Endothelial cell of umbilical vein (primary cell): ENCODE data around the gene STK16. TPM values are rescaled to one million over a fixed set of nuclear protein-coding genes. Genes with fewer than 3 reads are reported as not detected.

Experiments used
- BruUV-seq: library from RNA; stranded (reverse); fragments of 400-500 nt; replicated peaks from 2 replicates; lab custom pipeline; 2021; lab: Mats Ljungman, UMichigan
- CTCF ChIA-PET: fragments of 300-600, 350-600 bp; sonication (Branson Sonifier 250); formaldehyde crosslinking; loops from one replicate; lab custom pipeline; 2021; ENCODE audit warnings: antibody characterized with exemption, inconsistent platforms; lab: Charles Lee
- POLR2A ChIA-PET: fragments of 300-600, 350-600 bp; sonication (Branson Sonifier 250); formaldehyde crosslinking; loops from one replicate; lab custom pipeline; 2021; ENCODE audit warnings: antibody characterized with exemption, inconsistent platforms; lab: Charles Lee
- DNase-seq: peaks from one replicate; pipeline ENCODE4 v3.0.0-alpha.2; 2011; ENCODE audit warnings: low read depth, low spot score
- FAIRE-seq: peaks from 2 replicates; lab custom pipeline; 2011; peaks lifted over from hg19 to GRCh38; lab: Jason Lieb, UNC
- H2AFZ ChIP-seq: 2 replicates; pipeline ENCODE4 v1.6.0; 2012; ENCODE audit warnings: low read depth, low read length, control low read depth, inconsistent platforms
- H3K27ac ChIP-seq: 2 replicates; pipeline ENCODE4 v1.5.1; 2011; ENCODE audit warnings: low read depth, mild to moderate bottlenecking, control low read depth, low read length, moderate library complexity; ENCODE audit not compliant: insufficient read depth
- H3K27me3 ChIP-seq, 2 experiments: 2 replicates each; pipeline versions ENCODE4 v1.6.0 to v1.6.1; 2011; ENCODE audit warnings: low read length in 2 of 2, mixed read lengths in 1 of 2; ENCODE audit not compliant: control insufficient read depth in 2 of 2, insufficient read depth in 2 of 2
- H3K36me3 ChIP-seq, 2 experiments: 2 replicates in 1 of 2; 3 replicates in 1 of 2; pipeline ENCODE4 v1.5.1; 2011; ENCODE audit warnings: low read length in 2 of 2, mild to moderate bottlenecking in 1 of 2, moderate library complexity in 1 of 2; ENCODE audit not compliant: control insufficient read depth in 2 of 2, insufficient read depth in 2 of 2; ENCODE audit errors: extremely low read depth in 1 of 2
- H3K4me1 ChIP-seq: 3 replicates; pipeline ENCODE4 v1.5.1; 2011; ENCODE audit warnings: mild to moderate bottlenecking, low read length; ENCODE audit not compliant: control insufficient read depth, insufficient read depth; ENCODE audit errors: extremely low read depth
- H3K4me2 ChIP-seq: 2 replicates; pipeline ENCODE4 v1.6.1; 2011; ENCODE audit warnings: low read length, control low read depth, mixed read lengths; ENCODE audit not compliant: insufficient read depth
- H3K4me3 ChIP-seq, 3 experiments: fragments of 200-600 bp in 1 of 3; sonication (generic), shearing (Covaris generic) in 1 of 3; replicated peaks in 1 of 3; 2 replicates each; pipeline ENCODE4 v1.5.1; 2011 to 2016; ENCODE audit warnings: control low read depth in 3 of 3, low read length in 3 of 3, mild to moderate bottlenecking in 2 of 3, inconsistent platforms in 1 of 3, low read depth in 1 of 3, moderate library complexity in 1 of 3; ENCODE audit not compliant: insufficient read depth in 1 of 3
- H3K79me2 ChIP-seq: 2 replicates; pipeline ENCODE4 v1.6.0; 2012; ENCODE audit warnings: low read length, inconsistent platforms; ENCODE audit not compliant: control insufficient read depth, insufficient read depth
- H3K9ac ChIP-seq: replicated peaks from 2 replicates; pipeline ENCODE3; 2011; ENCODE audit warnings: low read length, control low read depth; ENCODE audit not compliant: insufficient read depth; ENCODE audit errors: extremely low read depth
- H3K9me1 ChIP-seq: replicated peaks from 3 replicates; pipeline ENCODE4 v1.6.0; 2011; ENCODE audit warnings: mild to moderate bottlenecking, low read length; ENCODE audit not compliant: control insufficient read depth, insufficient read depth; ENCODE audit errors: extremely low read depth
- H3K9me3 ChIP-seq: replicated peaks from 2 replicates; pipeline ENCODE4 v1.5.1; 2012; ENCODE audit warnings: low read length, inconsistent platforms; ENCODE audit not compliant: control insufficient read depth, insufficient read depth
- H4K20me1 ChIP-seq: replicated peaks from 2 replicates; pipeline ENCODE3; 2011; ENCODE audit warnings: mild to moderate bottlenecking, low read length; ENCODE audit not compliant: control insufficient read depth, insufficient read depth; ENCODE audit errors: extremely low read depth
- EZH2 ChIP-seq: IDR thresholded peaks from 2 replicates; pipeline ENCODE4 v1.6.1; 2012; ENCODE audit warnings: borderline replicate concordance, low read depth, mild to moderate bottlenecking, moderate library complexity, low read length, inconsistent platforms; ENCODE audit not compliant: severe bottlenecking
- FOS ChIP-seq: IDR thresholded peaks from 2 replicates; pipeline ENCODE4 v1.6.1; 2011; ENCODE audit warnings: mild to moderate bottlenecking, low read length, moderate library complexity, borderline replicate concordance; ENCODE audit not compliant: insufficient read depth
- GATA2 ChIP-seq: IDR thresholded peaks from 2 replicates; pipeline ENCODE4 v1.7.0; 2011; ENCODE audit warnings: low read depth, mild to moderate bottlenecking, moderate library complexity, mixed read lengths, low read length; ENCODE audit not compliant: insufficient read length, insufficient read depth
- JUN ChIP-seq: IDR thresholded peaks from 2 replicates; pipeline ENCODE4 v1.6.1; 2011; ENCODE audit warnings: borderline replicate concordance, low read depth; ENCODE audit not compliant: insufficient read length, insufficient read depth
- MAX ChIP-seq: IDR thresholded peaks from 2 replicates; pipeline ENCODE4 v1.6.1; 2011; ENCODE audit not compliant: insufficient read depth, insufficient read length
- MYC ChIP-seq: IDR thresholded peaks from one replicate; pipeline ENCODE4 v1.6.1; 2011; ENCODE audit warnings: mild to moderate bottlenecking, low read depth, low read length
- POLR2A ChIP-seq: IDR thresholded peaks from 2 replicates; pipeline ENCODE4 v1.6.1; 2012; ENCODE audit warnings: low read depth, mild to moderate bottlenecking, control low read depth, low read length
- POLR2AphosphoS5 ChIP-seq: IDR thresholded peaks from 2 replicates; pipeline ENCODE4 v1.6.1; 2012; ENCODE audit warnings: low read depth, mild to moderate bottlenecking, control low read depth, low read length, moderate library complexity; ENCODE audit not compliant: insufficient read depth
- dilution Hi-C: fragments of 300-500 bp; cut with MboI; formaldehyde crosslinking; loops from one replicate; pipeline ENCODE4 v1.15.0; 2019; ENCODE audit warnings: low sequenced_read_pairs; ENCODE audit not compliant: extremely low pct_ligation_motif_present
- intact Hi-C: fragments of 100-400 bp; cut with micrococcal nuclease; formaldehyde crosslinking; loops from one replicate; pipeline ENCODE4 v1.10.0; 2022
- polyA plus RNA-seq, 4 experiments: library from polyadenylated mRNA; depleted of rRNA in 3 of 4; stranded (reverse) in 3 of 4; unstranded in 1 of 4; fragments of >200 nt; gene quantifications; 2 replicates each; pipeline versions ENCODE4 v1.2.1 to v1.2.3, GENCODE V29; 2011 to 2012; ENCODE audit warnings: missing spikeins in 1 of 4
- total RNA-seq: library from RNA; stranded (reverse); gene quantifications from 2 replicates; pipeline ENCODE4 v1.2.3, GENCODE V29; 2021
- TF ChIP-seq, protein P1 (sequence below), 2 donors: IDR thresholded peaks; 1 replicate in 1 of 2; 2 replicates in 1 of 2; pipeline ENCODE4 v1.5.1; 2011; ENCODE audit warnings: low read length in 2 of 2, mild to moderate bottlenecking in 2 of 2, moderate library complexity in 2 of 2, control low read depth in 1 of 2, inconsistent platforms in 1 of 2, low read depth in 1 of 2; ENCODE audit not compliant: insufficient read depth in 1 of 2; ENCODE audit errors: extremely low read depth in 1 of 2

The STK16 gene
- total and polyA plus RNA-seq, 2 donors (not counting 3 experiments of a cell fraction or from before 2014, with no cell fraction given): 18.8 to 63.2 TPM

- POLR2A ChIA-PET: no interaction called here
- no peak overlapping the region for H3K9ac ChIP-seq
- FAIRE-seq (no peak), DNase-seq (no peak)
- H3K27me3 ChIP-seq: peaks cover 1 to 9% of the 10 kb centered on the region in 2 experiments
- H3K4me3 ChIP-seq: no peak overlapping the region
- H3K9me1 ChIP-seq: no peaks in the 10 kb centered on the region
- intact Hi-C loops: loop anchor here (5.0 kb wide), 2 partner anchors 91 to 314 kb away; partner anchors contain the start of gene DNPEP
- H3K27ac ChIP-seq: no peak overlapping the region
- H3K79me2 ChIP-seq: no peaks in the 10 kb centered on the region
- H3K9me3 ChIP-seq: no peaks in the 10 kb centered on the region
- H3K4me2 ChIP-seq: no peak overlapping the region
- BruUV-seq: no TSS peak
- H4K20me1 ChIP-seq: no peaks in the 10 kb centered on the region
- no peaks in the 10 kb centered on the region for H3K36me3 ChIP-seq
- peaks cover 4% of the 10 kb centered on the region for H3K4me1 ChIP-seq
- TF ChIP-seq EZH2: no peak
- no peak for TF ChIP-seq POLR2AphosphoS5
- TF ChIP-seq, protein P1, sequence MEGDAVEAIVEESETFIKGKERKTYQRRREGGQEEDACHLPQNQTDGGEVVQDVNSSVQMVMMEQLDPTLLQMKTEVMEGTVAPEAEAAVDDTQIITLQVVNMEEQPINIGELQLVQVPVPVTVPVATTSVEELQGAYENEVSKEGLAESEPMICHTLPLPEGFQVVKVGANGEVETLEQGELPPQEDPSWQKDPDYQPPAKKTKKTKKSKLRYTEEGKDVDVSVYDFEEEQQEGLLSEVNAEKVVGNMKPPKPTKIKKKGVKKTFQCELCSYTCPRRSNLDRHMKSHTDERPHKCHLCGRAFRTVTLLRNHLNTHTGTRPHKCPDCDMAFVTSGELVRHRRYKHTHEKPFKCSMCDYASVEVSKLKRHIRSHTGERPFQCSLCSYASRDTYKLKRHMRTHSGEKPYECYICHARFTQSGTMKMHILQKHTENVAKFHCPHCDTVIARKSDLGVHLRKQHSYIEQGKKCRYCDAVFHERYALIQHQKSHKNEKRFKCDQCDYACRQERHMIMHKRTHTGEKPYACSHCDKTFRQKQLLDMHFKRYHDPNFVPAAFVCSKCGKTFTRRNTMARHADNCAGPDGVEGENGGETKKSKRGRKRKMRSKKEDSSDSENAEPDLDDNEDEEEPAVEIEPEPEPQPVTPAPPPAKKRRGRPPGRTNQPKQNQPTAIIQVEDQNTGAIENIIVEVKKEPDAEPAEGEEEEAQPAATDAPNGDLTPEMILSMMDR (IDR thresholded peaks at IDR 0.05; ENCODE audit: extremely low read depth in 1 of 2, insufficient read depth in 1 of 2, low read depth in 1 of 2, low read length in 2 of 2): no peak
- no peak for TF ChIP-seq POLR2A
- no peak for TF ChIP-seq MAX
- no peak for TF ChIP-seq MYC
- TF ChIP-seq JUN: no peak
- TF ChIP-seq GATA2: no peak
- TF ChIP-seq FOS: no peak
- no peak overlapping the region for H2AFZ ChIP-seq
- dilution Hi-C loops: no loop called here
- CTCF ChIA-PET: interaction anchor here (1.7 to 11.2 kb wide), 9 partner anchors 12 to 266 kb away, joined by 8 to 253 read pairs (median 14); partner anchors contain the start of genes CNPPD1, DNAJB2, NHEJ1 and SLC23A3
These were observed 50.9 kb downstream of the STK16 start for GRCh38 chr2:219296142-219296541.
